NCI-H2029 (cell line): Measurements from ENCODE around the gene CTTNBP2.

Experiments
- DNase-seq: peaks from one replicate; lab custom pipeline; 2025; lab: John Stamatoyannopoulos, UW

Gene CTTNBP2

DNA sequence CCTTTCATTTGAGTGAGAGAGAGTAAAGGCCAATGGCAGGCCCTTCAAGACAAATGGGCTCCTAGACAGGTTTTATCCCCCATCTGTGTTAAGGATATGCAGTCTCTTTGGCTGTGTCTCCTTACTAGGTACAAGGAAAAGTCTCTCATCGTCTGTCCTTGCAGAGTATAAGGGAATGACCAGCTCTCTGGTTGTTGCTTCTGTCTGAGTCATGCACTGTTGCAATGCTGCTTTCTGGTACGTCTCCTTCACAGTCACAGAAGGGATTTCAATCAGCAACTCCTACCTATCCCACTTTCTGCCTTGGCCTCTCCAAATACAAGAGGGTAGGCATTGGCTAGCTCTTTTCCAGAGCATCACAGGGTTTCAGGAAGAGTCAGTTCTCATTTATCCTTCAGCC, 48.1 kb downstream of the CTTNBP2 start:
- no peak for DNase-seq

DNA sequence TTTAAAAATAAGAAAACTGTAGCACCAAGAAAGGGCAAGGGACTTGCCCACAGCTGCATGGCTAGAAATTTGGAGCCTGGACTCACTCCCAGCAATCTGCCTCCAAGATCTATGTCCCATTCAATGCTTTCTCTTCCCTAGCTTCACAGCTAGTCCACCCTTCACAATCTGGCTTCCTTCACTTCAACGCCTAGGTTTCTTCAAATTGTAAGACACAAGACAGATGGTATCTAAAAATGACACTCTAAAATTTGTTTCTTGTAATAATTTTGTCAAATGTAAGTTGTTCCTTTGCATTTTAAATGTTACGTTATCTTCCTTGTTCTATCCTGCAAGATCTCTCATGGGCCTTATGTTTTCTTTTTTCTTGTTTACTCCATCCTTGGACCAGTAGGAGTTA, 48.6 kb downstream of the CTTNBP2 start:
- DNase-seq = no peak

- DNase-seq = no peak
Observed at GRCh38 chr7:117819558-117819957, 53.7 kb downstream of the CTTNBP2 start.

DNA sequence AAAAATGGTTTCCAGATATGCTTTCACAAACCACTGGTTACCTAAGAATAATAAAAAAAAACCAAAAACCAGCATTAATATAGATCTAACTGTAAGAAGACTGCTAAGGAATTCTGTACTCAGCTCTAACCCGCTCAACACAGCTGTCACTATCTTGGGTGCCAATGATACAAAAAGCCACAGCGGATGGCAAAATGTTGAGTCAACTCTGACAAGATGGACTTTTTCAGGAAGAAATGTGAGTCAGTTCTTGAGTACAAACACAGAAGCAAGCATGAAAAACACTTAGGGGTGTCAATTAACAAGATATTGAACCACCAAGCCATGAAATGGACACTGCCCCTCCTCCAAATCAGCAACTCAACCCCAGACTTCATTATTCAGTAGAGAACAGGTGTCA, 55.0 kb downstream of the CTTNBP2 start:
- no peak for DNase-seq

- no peak for DNase-seq
Observed at GRCh38 chr7:117816727-117817126, 56.5 kb downstream of the CTTNBP2 start.

DNA sequence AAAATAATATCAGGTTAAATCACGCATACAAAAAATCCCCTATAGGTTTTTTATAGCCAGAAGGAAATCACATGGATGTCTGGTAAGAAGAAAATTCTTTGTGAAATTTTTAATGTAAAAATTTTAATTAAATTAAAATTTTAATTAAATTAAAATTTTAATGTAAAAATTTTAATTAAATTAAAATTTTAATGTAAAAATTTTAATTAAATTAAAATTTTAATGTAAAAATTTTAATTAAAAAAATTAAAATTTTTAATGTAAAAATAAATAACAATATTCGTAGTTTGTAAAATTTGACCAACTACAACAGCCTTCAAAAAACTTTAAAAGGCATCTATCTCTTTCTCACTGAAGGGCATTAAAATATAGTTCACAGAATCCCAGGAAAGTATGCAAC, 61.5 kb downstream of the CTTNBP2 start:
- DNase-seq = no peak

DNA sequence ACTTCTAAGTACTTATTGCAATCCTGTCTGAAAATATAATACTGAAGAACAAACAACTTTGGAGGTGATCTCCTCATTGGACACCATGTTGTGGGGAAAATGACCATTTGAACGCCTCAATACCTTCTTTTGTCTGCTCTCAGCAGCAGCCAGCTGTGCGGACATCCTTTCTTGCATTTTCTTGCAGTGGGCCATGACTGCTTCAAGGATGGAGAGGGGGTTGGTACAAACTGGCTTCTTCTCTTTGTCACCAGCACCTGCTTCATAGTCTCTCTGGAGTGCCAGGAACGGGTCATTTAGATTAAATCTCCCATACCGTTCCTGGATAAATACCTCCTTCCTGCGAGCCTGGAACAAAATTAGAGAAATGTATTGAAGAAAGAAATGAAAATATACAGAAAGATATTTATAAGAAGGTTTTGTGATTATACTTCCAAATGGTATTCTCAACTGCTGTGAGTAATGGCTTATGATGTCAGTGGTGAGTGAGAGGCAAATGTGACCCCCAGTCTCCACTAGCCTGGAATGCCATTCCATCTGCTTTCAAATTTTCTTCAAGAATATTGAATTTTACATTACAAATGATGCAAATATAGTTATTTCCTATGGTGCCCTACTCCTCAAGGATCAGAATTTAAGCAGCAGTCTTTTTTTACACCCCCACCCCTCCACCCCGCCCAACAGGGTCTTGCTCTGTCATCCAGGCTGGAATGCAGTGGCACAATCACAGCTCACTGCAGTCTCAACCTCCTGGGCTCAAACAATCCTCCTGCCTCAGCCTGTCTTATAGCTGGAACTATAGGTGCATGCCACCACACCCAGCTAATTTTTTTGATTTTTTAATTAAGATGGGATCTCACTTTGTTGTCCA, 62.4 kb downstream of the CTTNBP2 start:
- no peak for DNase-seq

DNA sequence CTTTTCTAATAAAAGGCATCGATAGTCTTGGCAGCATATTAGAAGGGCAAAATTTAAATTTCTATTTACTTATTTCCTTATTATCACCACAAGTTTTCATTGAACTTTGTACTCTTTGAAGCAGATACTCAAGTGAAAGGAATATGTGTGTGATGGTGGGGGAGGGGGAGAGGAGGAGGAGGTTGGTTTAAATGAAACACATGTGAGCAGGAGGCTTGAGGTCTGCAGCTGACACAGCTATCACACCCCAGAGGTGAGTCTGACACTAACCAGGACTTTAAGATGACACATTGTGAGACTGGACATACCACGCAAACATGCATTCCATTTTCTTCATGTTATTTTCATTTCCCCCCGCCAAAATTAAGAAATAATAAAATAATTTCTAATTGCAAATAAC, 63.3 kb downstream of the CTTNBP2 start:
- no peak for DNase-seq

GRCh38 chr7:117808910-117809705, 64.1 kb downstream of the CTTNBP2 start:
- DNase-seq = peak; percentile 33

GRCh38 chr7:117808341-117808757, 64.9 kb downstream of the CTTNBP2 start:
- peak; percentile 68 for DNase-seq

GRCh38 chr7:117807676-117808075, 65.6 kb downstream of the CTTNBP2 start:
- no peak for DNase-seq

DNA sequence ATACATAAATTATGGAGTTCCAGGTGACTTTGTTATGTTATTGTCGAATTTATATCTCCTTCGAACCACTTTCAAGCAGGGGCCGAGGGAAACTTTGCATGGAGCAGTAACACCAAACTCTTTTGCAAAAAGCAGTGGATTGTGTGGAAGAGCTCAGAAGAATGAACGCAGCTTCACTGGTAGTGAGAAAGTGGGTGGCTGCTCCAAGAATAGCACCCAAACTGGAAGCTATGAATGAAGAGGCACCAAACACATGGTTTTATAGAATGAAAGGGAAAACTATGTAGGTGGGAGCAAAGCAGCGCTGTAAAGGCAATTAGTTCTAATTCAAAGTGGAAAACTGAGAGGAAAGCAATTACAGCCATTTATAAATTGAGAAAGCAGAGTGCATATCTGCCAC, 67.2 kb downstream of the CTTNBP2 start:
- DNase-seq = no peak

DNA sequence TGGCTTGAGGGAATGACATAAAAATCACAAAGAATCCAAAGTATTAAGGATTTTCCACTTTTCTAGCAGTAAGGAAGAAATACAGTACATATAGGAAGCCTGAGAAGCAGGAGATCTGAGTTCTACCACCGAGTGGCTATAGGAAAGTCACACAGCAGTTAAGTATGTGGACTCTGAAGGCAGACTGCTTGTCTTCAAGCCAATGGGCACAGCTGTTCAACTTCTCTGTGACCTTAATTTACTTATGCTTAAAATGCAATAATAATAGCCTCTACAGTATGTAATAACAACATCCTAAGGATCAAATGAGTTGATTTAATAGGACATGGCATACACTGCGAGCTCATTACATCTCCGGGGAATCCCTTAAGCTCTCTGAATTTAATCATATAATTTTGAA, 68.0 kb downstream of the CTTNBP2 start:
- DNase-seq = no peak

- no peak for DNase-seq
Observed at GRCh38 chr7:117803476-117803875, 69.8 kb downstream of the CTTNBP2 start.

DNA sequence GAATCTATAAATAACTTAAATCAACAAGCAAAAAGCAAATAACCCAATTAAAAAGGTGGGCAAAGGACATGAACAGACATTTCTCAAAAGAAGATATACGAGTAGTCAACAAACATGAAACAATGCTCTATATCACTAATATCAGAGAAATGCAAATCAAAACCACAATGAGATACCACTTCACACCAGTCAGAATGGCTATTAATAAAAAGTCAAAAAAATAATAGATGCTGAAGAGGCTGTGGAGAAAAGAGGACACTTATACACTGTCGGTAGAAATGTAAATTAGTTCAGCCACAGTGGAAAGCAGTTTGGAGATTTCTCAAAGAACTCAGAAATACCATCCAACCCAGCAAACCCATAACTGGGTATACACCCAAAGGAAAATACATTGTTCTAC, 70.6 kb downstream of the CTTNBP2 start:
- DNase-seq = no peak

DNA sequence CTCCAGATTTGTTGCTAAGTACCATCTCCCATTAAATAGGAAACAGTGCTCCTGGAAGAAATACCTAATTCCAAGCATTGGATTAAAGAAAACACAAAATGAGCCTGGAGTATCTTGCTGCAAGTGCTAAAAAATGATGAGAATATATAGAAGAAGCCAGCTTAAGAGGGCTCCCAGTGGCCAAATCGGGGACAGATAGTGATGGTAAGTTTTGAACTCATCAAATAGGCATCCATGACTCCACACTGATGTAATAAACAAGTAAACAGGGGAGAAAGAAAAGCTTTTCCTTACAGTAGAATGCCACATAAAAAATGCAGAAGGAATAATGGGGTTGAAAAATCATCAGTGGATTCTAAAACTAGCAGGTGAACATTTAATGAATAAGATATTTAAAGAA, 72.4 kb downstream of the CTTNBP2 start:
- DNase-seq = no peak

DNA sequence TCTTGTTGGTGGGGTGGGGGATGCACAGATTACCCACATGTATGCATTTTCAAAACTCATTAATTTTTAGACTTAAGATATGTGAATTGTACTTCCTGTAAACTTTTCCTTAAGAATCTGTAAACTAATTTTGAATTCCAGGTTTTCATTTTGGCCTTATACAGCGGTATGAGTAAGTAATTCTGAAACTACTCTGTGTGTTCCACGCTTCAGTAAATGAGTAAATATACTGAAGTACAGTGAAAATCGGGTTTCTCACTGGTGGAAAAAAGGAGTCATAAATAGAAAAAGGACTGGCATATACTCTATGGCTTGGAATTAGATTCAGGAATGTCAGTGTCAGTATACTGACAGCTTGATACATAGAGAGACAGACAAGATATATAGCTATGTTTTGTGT, 72.8 kb downstream of the CTTNBP2 start:
- peak; percentile 34 for DNase-seq

DNA sequence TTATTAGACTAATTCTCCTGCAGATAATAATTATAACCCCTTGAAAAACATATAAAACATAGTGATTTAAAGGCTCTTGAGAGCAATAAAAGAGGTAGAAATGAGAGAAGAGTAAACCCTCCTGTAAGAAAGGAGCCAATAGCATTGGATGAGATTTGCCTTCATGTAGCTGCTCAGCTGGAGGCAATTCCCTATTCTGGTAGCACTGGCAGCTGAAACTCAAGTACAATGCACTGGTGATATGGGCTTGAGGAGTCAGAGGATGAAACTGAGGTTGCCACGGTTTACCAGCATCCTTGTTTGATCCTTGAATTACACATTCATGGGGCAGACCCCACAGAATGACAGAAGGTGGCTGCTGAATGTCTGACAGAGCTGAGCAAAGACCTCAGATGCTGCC, 76.4 kb downstream of the CTTNBP2 start:
- DNase-seq = no peak

DNA sequence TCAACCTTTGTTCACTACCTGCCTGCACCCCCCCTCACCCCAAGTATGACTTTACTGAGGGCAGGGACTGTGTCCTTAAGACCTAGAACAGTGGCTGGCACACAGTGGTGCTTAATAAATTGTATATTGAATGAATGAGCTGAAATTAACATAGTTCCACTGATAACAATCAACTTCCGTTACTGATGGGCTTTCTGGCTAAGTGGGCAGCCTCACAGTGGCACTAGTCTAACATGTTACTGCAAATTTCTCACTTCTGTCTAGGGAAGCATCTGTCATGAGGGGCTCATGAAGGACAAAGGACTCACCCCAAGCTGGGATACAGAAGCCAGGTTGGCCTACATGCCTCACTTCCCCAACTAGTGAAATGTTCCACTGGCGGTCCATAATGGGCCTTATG, 79.3 kb downstream of the CTTNBP2 start:
- DNase-seq = no peak

DNA sequence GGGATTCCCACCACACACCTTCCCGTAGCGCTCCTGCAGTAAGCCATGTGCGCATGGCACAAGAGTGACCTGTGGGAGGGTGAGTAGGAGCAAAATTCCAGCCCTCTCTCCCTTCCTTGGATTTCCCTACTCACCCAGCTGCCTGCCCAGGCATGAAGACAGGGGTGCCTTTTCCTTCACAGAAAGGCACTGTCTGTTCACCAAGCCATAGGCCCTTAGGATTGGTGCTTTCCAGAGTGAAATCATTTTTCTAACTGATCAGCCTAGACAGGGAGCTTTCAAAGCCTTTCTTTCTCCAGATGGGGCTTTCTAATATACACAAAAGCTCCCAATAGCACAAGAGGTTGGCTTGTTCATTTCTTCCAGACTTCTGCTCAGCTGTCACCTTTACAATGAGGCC, 79.7 kb downstream of the CTTNBP2 start:
- DNase-seq = no peak

DNA sequence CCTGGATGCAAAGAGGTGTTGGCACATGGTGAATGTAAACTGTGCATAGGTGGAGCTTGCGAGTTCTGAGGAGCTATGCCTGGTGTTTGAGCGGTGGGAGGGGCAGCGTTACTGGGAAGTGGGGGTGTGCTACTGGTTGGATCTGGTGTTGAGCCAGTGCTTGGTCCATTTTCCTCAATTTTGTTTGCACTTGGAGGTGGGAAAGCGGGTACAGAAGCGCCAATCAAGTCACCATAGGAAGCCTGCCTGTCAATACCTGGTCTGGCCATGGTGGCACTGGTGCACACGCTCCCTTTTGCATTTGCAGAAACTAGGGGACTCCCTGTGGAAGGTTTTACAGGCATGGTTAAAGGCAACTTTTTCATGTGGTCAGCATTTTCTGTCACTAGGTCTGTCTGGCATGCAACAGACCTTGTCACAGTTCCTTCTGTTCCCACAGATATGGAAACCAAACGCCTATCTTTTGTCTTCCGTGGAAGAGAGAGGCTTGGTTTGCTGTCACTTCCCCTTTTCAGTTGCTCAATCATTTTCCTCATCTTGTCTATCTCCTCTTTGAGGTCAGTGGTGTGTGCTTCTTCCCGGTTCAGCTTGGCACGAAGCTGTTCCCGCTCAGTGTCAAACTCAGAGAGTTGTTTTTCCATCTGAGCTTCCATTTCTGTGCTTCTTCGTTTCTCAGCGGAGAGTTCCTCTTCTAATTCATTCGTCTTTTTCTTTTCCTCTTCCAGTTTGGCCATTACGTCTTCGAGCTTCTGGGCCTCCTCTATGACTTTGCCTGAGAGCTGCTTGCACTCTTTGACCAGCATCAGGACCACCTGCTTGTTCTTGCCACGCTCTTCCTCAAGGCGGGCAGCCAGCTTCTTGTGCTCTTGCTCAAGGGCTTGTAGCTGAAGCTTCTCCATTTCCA, 81.1 kb downstream of the CTTNBP2 start:
- DNase-seq = no peak

DNA sequence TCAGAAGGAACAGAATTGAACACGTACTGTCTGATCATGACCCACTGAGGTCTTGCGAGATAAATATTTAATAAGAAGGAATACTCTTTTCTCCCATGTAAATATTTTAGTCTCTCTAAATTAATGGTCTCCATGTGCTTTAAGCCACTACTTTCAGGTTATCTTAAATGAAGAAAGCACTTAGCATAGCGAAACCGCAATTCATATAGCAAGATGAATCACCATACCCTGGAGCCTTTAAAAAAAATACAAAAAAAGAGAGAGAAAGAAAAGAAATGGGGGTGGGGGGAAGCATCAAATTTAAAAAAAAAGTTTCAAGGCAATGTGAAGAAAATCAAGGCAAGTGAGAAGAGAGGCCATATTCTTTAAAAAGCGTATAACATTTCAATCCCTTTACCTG, 82.5 kb downstream of the CTTNBP2 start:
- DNase-seq = no peak
